Fibroblast of peridontal ligament (primary cell): Measurements from ENCODE around the gene SCT.

Source experiments
- DNase-seq: peaks from one replicate; pipeline ENCODE4 v3.0.0-alpha.2; 2010; ENCODE audit errors: extremely low read depth

Gene SCT

DNA sequence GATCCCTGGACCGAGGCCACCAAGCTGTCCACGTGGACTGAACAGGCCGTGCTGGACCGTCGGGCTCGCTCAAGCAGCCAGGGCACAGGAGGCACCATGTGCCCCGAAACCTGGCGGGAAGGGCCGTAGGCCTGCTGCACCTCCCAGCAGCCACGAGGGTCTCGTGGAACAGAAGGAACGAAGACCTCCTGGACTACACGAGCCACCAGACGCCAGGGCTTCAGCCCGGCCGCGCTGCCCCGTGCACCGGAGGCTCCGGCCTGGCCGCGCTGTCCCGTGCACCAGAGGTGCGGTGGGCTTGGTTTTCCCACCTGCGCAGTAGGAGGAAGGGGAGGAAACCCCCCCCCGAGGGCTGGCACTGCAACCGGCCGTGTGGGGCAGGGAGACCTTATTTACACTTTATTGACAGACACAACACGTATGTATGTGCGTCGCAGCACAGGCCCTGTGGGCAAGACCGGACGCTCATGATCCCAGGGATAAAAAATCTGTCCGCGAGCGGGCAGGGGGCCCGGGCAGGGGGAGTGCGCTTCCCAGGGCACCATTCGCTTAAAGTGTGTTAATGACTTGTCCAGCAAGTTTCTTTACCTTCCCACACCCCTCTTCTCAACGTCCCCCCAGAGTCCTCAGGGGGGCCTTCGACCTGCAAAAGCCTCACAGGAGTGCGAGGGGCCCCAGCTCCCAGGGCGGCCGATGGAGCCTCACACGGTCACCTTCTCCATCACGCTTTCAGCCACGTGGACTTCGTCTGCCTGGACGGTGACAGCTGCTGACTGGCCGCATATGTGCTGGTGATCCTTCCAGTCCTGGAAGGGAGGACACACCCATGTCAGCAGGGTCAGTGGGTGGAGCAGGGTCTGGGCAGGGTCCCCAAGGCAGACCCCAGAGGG is 17.1 kb upstream of the SCT start:
- DNase-seq = no peak

DNA sequence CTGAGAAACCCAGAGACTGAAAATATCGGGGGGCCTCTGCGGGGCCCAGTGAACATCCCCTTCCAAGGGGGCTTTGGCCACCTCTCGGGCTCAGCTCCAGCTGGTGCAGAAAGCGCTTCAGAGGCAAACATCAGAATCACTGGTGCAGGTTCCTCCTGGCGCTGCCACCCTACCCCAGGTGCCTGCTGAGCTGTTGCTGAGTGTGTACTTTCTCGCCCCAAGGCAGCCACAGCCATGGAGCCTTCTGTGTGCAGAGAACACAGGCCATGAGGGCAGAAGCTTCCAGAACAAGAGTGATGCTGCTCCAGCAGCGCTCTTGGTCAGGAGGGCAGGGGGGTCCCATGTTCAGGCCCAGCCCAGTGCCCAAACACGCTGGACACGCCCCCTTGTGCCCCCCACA is 16.4 kb upstream of the SCT start:
- no peak for DNase-seq

DNA sequence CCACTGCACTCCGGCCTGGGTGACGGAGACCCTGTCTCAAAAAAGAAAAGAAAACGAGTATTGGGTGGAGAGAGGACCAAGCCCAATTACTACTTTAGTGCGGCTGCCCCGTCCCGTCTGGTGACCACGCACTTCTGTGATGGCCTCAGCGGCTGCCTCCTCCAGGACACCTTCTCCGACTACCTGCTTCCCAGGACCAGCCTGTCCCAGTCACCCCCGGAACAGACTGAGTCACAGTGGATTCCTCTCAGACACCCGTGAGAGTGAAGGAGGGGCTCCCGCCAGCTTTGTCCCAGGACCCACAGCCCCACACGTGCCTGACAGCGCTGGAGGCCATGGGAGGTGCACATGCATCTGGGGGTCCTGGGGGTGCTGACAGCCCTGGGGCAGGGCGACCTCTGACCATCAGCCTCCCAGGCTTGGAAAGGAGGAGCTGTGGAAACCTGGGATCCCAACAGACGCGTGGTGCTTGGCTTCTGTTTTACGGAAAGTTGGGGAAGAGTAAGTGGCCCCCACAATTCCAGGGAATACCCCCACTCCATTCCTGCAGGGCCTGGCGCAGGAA is 14.9 kb upstream of the SCT start:
- no peak for DNase-seq

DNA sequence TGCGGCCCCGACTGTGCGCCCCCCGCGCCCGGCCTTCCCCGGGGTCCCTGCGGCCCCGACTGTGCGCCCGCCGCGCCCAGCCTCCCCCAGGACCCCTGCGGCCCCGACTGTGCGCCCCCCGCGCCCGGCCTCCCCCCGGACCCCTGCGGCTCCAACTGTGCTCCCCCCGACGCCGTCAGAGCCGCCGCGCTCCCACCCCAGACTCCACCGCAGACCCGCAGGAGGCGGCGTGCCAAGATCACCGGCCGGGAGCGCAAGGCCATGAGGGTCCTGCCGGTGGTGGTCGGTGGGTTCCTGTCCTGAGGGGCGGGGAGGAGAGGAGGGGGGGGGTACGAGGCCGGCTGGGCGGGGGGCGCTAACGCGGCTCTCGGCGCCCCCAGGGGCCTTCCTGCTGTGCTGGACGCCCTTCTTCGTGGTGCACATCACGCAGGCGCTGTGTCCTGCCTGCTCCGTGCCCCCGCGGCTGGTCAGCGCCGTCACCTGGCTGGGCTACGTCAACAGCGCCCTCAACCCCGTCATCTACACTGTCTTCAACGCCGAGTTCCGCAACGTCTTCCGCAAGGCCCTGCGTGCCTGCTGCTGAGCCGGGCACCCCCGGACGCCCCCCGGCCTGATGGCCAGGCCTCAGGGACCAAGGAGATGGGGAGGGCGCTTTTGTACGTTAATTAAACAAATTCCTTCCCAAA is 13.2 kb upstream of the SCT start:
- no peak for DNase-seq

DNA sequence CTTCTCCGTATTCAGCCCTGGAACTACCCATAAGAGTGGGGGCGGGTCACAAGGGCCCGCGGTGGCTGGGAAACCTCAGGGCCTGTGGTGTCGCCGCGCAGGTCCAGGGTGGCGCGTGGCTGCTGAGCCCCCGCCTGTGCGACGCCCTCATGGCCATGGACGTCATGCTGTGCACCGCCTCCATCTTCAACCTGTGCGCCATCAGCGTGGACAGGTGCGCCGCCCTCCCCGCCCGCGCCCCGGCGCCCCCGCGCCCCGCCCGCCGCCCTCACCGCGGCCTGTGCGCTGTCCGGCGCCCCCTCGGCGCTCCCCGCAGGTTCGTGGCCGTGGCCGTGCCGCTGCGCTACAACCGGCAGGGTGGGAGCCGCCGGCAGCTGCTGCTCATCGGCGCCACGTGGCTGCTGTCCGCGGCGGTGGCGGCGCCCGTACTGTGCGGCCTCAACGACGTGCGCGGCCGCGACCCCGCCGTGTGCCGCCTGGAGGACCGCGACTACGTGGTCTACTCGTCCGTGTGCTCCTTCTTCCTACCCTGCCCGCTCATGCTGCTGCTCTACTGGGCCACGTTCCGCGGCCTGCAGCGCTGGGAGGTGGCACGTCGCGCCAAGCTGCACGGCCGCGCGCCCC is 12.5 kb upstream of the SCT start:
- no peak for DNase-seq

DNA sequence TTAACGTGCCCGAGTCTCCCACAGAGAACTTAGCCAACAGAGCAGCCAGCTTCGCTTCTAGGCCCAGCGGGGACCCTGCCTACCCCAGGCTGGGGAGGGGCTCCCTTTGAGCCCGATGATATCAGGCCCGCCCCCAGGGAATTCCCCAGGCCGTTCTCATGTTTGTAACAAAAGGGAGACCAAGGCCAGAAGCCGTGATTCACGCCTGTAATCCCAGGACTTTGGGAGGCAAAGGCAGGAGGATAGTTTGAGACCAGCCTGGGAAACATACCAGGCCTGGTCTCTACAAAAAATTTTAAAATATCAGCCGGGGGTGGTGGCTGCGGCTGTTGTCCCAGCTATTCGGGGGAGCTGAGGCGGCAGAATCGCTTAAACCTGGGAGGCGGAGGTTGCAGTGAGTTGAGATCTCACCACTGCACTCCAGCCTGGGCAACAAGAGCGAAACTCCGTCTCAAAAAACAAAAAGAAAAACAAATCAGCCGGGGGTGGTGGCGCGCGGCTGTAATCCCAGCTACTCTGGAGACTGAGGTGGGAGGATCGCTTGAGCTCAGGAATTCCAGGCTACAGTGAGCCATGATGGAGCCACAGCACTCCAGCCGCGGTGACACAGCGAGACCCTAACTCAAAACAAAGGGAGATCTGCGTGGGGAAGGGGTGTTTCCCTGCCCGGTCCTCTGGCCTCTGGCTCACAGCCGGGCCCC is 11.8 kb upstream of the SCT start:
- no peak for DNase-seq

DNA sequence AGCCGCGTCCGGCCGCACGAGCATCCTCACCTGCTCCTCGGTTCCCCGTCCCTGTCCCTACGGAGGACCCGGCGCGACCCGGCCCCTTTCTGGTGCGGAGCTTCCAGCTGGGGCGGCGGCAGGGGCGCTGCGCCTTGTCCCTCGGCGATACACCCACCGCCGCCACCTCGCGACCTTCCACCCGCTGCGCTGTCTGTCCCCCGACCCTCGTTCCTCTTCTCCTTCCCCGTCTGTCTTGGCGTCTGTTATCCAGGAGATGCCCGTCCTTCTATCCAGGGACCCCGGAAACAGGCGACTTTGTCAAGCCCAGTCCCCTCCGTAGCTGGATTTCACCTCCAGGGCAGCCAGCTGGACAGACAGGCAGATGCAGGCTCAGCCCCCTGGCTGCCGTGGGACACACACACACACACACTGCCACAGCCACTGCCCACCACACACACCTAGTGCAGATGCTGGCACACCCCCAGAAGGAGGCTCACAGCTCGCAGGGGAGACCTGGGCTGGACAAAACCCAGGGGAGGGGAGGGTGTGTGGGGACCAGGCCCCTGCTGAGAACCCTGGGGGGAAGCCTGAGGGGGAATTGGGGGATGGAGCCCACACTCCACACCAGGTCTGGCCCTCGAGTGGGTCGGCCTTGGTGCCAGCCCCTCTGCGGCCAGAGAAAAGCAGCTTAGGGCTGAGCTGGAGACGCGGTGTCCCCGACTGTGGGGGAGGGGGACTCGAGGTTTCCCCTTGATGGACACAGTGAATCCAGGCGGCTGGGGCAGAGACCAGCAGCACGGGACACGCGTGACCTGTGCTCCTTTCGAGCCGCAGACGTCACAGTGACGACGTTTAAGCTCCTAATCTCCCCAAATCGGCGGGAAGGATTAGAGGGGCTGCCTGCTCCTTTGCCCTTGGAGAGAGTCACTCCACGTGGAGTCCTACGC is 10.9 kb upstream of the SCT start:
- DNase-seq = no peak

DNA sequence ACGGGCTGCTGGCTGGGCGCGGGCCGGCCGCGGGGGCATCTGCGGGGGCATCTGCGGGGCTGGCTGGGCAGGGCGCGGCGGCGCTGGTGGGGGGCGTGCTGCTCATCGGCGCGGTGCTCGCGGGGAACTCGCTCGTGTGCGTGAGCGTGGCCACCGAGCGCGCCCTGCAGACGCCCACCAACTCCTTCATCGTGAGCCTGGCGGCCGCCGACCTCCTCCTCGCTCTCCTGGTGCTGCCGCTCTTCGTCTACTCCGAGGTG is 10.3 kb upstream of the SCT start:
- no peak for DNase-seq

DNA sequence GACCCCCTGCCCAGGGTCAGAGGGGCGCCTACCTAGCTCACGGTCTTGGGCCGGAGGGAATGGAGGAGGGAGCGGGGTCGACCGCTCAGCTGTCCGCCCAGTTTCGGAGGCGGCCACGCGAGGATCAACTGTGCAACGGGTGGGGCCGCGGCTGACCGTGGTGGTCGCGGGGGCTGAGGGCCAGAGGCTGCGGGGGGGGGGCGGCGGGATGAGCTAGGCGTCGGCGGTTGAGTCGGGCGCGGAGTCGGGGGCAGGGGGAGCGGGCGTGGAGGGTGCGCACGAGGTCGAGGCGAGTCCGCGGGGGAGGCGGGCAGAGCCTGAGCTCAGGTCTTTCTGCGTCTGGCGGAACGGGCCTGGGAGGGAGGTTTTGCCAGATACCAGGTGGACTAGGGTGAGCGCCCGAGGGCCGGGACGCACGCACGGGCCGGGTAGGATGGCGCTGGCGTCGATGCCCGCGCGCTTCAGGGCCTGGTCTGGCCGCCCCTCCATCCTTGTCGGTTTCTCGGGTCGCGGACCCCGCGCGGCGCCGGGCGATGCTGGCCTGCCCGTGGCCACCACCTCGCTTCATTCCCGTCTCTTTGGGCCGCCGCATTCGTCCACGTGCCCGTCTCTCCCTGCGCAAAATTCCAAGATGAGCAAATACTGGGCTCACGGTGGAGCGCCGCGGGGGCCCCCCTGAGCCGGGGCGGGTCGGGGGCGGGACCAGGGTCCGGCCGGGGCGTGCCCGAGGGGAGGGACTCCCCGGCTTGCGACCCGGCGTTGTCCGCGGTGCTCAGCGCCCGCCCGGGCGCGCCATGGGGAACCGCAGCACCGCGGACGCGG is 9.7 kb upstream of the SCT start, which contains the start of gene DRD4:
DRD4 (plus strand) TSS at position 759 of the 822 bp plus-strand sequence; CDS start at position 795, 36 bp downstream.
- DNase-seq = no peak

DNA sequence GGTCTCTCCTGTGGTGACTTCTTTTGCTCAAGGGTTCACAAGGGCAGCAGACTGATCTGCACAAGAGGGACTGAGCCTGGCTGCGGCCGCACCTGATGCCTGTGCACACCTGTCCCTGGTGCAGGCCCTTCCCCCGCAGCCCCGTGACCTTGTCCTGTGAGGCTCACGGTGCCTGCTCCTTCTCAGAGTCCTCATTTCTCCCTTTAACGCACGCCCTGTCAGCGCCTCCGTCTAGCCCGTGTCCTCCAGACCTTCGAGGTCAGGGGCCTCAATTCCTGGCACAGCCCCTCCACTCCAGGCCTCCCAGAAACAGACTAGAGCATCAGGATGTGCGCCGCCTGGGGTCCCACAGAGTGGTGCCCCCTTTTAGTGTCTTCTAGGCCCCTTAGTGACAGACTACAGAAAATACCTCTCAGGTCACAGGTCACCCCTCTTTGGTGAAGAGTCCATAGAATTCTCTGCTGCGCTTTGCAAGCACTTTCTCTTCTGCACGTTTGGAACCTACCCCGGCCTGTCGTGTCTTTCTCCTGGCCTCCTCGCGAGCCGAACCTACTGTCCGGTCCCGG is 9.0 kb upstream of the SCT start:
- DNase-seq = no peak

DNA sequence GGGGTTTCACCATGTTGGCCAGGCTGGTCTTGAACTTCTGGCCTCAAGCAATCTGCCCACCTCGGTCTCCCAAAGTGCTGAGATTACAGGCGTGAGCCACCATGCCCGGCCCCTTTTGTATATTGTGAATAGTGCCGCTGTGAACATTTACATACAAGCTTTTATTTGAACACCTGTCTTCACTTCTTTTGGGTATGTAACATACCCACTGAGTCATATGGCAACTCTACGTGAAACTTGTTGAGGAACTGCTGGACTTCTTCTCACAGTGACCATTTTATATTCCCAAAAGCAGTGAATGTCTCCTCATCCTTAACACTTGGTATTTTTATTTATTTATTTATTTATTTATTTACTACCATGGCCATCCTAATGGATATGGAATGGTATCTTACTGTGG is 3.9 kb upstream of the SCT start:
- DNase-seq = no peak

DNA sequence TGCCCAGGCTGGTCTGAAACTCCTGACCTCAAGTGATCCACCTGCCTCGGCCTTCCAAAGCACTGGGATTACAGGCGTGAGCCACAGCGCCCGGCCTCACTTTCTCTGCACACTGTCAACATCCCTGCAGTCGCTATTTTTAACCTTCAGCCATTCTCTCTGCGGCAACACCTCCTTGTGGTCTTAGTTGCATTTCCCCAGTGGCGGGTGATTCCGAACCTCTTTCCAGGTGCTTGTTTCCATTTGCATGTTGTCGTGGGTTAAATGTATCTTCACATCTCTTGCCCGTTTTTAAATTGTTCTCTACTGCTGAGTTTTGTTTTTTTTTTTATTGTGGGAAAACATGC is 2.2 kb upstream of the SCT start:
- DNase-seq = no peak

DNA sequence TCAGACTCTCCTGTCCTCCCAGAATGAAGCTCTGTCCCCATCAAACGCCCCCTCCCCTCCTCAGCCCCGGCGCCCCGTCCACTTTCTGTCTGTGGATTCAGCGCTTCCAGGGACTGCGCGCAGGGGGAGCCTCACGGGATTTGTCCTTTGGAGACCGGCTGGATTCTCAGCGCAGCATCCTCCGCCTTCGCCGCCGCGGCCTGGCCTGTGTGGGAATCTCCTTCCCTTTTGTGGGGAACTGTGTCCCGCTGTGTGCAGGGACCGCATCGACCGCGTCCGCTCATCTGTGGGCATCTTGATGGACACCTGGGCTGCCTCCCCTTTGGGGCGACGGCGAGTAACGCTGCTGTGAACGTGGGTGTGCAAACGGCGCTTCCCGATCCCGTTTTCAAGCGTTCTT is 1.1 kb upstream of the SCT start:
- DNase-seq = no peak

DNA sequence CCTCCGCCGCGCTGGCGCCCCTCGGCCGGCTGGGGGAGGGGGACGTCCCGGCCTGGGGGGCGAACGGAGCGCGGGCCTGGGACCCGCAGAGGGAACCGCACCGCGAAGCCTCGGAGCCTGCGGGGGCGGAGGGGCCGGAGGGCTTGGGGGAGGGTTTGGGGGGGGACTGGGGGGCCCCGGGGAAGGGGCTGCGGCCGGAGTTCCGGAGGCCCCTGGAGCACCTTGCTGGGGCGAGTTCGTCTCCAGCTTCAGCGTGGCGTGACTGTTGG is 261 bp upstream of the SCT start:
- no peak for DNase-seq

DNA sequence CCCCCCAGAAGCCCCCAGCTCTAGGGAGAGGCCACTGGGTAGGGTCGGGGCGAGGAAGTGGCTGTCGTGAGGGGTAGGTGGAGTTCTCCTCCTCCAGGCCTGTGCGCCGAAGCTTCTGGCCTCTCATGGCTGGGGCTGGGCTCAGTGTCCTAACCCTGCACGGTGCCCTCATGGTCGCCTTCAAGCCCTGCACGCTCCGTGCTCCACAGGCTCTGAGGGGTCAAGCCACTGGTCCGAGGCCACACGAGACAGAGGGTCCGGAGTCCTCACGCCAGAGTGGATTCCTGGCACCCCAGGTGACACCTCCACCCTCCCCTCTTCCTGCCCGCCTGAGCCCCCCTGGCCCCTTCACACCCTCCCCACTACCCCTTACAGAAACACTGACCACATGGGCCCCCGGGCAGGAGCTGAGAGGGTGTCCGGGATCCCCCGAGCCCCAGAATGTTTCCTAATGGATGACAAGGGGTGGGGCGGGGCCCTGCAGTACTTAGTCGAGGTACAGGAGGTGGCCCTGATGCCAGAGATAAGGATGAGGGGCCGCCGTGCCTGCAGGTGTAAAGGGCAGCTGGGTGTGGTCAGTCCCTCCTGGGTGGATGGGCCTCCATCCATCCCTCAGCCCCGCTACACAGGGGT is 1.2 kb downstream of the SCT start:
- DNase-seq = no peak

DNA sequence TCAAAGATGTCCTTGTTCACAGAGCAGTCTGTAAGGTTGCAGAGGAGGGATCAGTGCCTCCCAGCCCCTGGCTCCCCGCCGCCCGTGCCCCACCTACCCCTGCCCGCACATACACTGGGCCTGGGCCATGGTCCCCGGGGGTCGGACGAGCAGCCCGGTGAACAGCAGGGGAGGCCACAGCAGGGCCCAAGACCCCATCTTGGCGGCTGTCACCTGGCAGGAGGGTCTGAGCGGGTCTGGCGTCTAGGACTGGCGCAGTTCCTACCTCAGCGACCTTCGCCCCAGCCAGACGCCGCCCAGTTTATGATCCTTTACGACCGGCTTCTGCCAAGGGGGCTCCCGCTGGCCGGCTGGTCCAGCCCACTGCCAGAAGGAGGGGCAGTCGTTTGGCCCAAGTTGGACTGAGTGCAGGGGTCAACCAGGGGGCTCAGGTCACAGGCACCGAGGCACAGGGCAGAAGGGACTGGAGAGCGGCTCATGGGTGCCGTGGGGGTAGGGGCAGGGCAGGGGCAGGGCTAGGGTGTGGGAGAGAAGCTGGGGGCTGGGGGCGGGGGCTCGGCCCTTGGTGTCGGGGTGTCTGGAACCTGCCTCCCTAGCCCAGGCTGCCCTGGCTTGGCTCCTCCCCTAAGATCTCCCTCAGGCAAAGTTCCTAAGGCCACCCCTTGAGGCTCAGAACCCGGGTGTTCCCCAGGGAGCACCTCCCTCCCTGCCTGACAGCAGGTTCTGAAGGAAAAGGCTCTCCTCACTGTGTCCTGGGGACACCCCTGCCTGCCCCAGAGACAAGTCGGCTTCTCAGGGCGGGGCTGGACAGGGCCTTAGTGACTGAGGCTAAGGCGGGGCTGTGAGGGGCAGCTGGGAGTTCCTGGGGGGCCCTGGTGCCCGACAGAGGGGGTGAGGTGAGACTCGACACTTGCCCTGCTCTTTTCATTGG is 2.0 kb downstream of the SCT start, which contains the start of gene CDHR5:
CDHR5 (minus strand) TSS at position 251 of the 931 bp plus-strand sequence; CDS start at position 198, 53 bp downstream.
- no peak for DNase-seq

DNA sequence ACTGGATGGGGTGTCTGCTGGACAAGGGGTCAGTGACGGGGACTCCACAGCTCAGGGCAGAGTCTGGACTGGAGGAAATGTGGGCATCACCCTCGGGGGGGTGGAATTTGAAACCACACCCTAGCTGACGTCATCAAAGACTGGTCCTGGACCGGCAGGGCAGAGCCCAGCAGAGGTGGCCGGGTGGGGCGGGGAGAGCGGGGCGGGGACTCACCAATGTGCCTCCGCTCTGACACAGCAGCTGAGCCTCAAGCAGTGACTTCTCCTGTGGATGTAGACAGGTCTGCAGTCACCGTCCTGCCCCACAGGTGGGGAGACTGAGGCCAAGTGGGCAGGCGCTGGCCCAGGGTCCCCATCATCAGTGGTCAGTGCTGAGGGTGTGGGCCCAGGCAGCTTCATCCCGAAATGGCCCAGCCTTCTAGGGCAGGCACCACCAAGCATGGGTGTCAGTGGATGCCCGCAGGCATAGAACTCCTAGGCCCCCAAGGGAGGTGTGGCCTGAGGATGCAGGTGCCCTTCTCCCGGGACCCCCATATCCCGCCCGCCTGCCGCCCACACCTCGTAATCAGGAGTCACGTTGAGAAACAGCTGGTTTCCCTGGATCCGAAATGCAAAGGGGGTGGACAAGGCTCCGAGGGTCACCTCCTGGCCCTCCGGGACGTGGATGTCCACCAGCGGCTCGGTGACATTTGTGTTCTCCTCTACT is 2.8 kb downstream of the SCT start:
- DNase-seq = no peak

DNA sequence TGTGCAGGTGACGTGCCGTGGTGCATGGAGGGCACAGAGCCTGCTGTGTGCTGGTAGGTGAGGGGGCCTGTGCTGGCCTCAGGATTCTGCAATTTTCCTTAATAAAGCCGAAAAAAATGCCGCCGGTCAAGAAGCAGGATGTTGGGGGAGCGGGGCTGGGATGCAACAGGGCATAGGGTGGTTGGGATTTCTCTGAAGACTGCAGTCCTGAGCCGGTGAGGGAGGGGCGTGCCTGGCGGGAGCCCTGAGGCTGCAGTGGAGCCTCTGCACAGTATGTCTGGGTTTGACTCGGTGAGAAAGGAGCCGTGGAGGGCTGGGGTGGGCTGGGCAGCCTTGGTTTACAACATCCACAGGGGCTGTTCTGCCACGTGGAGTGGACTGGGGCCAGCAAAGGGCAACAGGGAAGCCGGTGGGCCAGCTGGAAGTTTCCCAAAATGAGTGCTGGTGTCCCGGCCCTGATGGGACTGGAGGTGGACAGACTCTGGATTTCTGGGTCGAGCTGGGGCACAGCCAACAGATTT is 3.6 kb downstream of the SCT start:
- no peak for DNase-seq
